ENCODE measurements around the gene DYNLL2. TPM values are rescaled to one million over a fixed set of nuclear protein-coding genes. Genes with fewer than 3 reads are reported as not detected.

Gene DYNLL2
- total RNA-seq, 4 donors from 2014 or later: 13.0 to 18.5 (median 14.4) TPM

DNA sequence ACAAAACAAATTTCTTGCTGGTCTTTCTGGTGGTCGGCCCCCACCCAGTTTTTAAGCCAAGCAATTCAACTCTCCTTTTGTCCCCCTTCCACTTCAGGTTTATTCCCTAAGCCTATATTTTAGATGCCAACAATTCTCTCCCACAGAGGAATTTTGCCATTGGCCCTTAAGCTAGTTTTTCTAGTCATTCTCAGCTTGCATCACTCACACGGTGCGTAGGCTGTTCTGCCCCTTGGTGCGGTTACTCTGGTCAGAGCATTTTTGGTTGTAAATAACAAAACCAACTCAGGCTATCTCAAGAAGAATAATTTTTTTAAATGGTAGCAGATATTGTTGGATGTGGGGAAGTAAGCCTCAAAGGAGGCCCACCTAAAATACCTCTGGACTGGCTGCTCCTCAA lies 33.7 kb upstream of the DYNLL2 start:
- Histone ChIP-seq H3K4me1 (peaks cover 0 to 7% (median 0%) of the 10 kb centered on the region in 3 donors), H3K27me3 (peaks cover 0 to under 1% (median 0%) of the 10 kb centered on the region in 4 donors), H3K9me3 (no peaks in the 10 kb centered on the region), H3K36me3 (no peaks in the 10 kb centered on the region), H3K4me3 (no peak overlapping the region), H3K27ac (no peak overlapping the region)
- TF ChIP-seq POLR2A (IDR thresholded peaks at IDR 0.05): no peak
- TF ChIP-seq, protein P1, sequence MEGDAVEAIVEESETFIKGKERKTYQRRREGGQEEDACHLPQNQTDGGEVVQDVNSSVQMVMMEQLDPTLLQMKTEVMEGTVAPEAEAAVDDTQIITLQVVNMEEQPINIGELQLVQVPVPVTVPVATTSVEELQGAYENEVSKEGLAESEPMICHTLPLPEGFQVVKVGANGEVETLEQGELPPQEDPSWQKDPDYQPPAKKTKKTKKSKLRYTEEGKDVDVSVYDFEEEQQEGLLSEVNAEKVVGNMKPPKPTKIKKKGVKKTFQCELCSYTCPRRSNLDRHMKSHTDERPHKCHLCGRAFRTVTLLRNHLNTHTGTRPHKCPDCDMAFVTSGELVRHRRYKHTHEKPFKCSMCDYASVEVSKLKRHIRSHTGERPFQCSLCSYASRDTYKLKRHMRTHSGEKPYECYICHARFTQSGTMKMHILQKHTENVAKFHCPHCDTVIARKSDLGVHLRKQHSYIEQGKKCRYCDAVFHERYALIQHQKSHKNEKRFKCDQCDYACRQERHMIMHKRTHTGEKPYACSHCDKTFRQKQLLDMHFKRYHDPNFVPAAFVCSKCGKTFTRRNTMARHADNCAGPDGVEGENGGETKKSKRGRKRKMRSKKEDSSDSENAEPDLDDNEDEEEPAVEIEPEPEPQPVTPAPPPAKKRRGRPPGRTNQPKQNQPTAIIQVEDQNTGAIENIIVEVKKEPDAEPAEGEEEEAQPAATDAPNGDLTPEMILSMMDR (IDR thresholded peaks at IDR 0.05): no peak
- WGBS, 2 donors: 76 to 79% methylated on average over 4 of the region's 4 CpGs
- no peak for DNase-seq
- intact Hi-C loops (cut with DNase I): no loop called here

DNA sequence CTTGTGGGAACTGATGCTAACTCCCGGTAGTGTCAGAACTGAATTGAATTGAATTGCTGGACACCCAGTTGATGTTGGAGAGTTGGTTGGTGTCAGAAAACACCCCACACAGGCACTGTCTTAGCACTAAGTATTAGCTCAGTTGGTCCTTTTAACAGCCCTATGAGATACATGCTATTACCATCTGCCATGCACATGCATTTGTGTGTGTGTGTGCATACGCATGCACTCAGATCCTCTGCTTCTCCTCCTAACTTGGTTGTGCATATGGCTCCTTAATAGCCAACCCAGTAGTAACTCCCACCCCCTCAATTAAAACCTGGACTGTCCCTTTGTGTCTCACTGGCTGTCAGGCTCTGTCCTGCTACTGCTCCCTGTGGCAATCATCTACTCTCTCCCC lies 32.3 kb upstream of the DYNLL2 start:
- no peak overlapping the region for H3K27ac ChIP-seq
- no peaks in the 10 kb centered on the region for H3K9me3 ChIP-seq
- H3K4me1 ChIP-seq: no peaks in the 10 kb centered on the region
- no peak for TF ChIP-seq POLR2A (IDR thresholded peaks at IDR 0.05)
- TF ChIP-seq, protein P1 (IDR thresholded peaks at IDR 0.05): no peak
- H3K4me3 ChIP-seq: no peak overlapping the region
- DNase-seq: no peak
- peaks cover 0 to 6% (median 0%) of the 10 kb centered on the region in 4 donors for H3K27me3 ChIP-seq
- intact Hi-C loops (cut with DNase I): no loop called here
- no peaks in the 10 kb centered on the region for H3K36me3 ChIP-seq
- 90 to 96% methylated on average over 2 of the region's 2 CpGs for WGBS, 2 donors

DNA sequence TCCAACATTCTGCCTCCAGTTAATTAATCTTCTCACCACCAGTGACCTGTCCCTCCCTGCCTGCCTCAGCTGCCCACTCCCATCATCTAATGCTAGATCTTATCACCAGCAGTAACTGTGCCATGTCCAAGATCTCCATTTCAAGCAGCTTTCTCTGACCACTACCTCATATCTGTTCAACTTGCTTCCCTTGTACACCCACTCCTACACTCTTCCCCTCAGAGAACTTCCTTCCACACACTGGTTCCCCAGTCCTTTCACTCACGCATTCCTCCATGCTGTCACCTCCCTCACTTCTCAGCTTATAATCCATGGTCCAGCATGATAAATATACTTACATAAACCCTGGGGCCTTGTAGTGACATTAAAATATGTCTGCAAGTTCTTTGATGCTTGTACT lies 31.8 kb upstream of the DYNLL2 start:
- Histone ChIP-seq H3K36me3 (no peaks in the 10 kb centered on the region), H3K27me3 (peaks cover 0 to 6% (median 0%) of the 10 kb centered on the region in 4 donors), H3K4me3 (no peak overlapping the region), H3K27ac (no peak overlapping the region), H3K9me3 (no peaks in the 10 kb centered on the region), H3K4me1 (no peaks in the 10 kb centered on the region)
- no peak for DNase-seq
- 83 to 91% methylated on average over 1 of the region's 1 CpG for WGBS, 2 donors
- intact Hi-C loops (cut with DNase I): no loop called here
- TF ChIP-seq POLR2A (IDR thresholded peaks at IDR 0.05): no peak
- TF ChIP-seq, protein P1 (IDR thresholded peaks at IDR 0.05): no peak

DNA sequence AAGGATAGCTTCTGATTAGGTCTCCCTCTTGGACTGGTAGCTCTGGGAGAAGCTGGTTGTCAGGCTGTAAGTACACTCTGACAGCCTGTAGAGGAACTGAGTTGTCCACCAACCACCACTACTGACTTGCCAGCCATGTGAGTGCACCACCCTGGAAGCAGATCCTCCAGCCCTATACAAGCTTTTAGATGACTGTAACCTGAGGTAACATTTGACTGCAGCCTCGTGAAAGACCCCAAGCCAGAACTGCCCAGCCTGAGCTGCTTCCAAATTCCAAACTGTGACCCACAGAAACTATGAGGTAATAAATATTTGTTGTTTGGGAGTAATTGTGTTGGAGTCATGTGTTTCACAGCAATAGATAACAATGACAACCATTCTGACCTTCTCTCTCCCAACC lies 30.8 kb upstream of the DYNLL2 start:
- no peaks in the 10 kb centered on the region for H3K36me3 ChIP-seq
- H3K4me3 ChIP-seq: no peak overlapping the region
- no peaks in the 10 kb centered on the region for H3K9me3 ChIP-seq
- no peak for TF ChIP-seq POLR2A (IDR thresholded peaks at IDR 0.05)
- TF ChIP-seq, protein P1 (IDR thresholded peaks at IDR 0.05): no peak
- peaks cover 0 to 6% (median 0%) of the 10 kb centered on the region in 4 donors for H3K27me3 ChIP-seq
- no peak overlapping the region for H3K27ac ChIP-seq
- intact Hi-C loops (cut with DNase I): no loop called here
- WGBS, 2 donors: 71 to 83% methylated on average over 1 of the region's 1 CpG
- no peaks in the 10 kb centered on the region for H3K4me1 ChIP-seq
- DNase-seq: no peak

DNA sequence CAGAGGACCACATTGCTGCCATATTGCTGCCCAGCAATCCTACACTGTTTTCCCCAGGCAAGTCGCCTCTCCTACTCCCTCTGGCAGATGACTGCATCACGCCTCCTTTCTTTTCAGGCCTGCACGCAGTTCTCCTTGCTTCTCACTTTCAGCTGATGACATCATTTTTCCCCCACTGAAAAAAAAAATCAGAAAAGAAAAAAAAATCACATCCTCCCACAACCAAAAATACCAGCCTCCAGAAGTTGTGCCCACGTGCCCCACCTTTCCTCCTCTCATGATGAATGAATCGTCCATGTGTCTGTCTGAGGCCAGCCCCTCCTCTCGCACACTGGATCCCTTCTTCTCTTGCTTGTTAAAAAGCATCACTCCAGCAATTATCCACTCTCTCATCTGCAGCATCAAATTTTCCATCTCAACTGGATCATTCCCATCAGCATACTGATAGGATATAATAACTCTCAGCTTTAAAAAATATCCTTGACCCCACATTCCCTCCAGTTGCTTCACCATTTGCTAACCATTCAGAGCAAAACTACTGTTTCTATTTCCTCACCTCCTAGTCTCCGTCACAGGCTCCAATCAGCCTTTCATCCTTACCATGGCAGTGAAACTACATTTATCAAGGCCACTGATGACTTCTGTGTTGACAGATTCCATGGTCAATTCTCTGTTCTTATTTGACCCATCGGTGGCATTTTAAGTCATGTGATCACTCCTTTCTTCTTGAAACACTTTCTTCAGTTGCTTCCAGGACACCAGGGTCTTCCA lies 30.1 kb upstream of the DYNLL2 start:
- H3K27me3 ChIP-seq: peaks cover 0 to 6% (median 0%) of the 10 kb centered on the region in 4 donors
- H3K4me1 ChIP-seq: no peaks in the 10 kb centered on the region
- no peak for TF ChIP-seq POLR2A (IDR thresholded peaks at IDR 0.05)
- TF ChIP-seq, protein P1 (IDR thresholded peaks at IDR 0.05): no peak
- no peak overlapping the region for H3K4me3 ChIP-seq
- intact Hi-C loops (cut with DNase I): no loop called here
- 66 to 70% methylated on average over 8 of the region's 8 CpGs for WGBS, 2 donors
- no peak overlapping the region for H3K27ac ChIP-seq
- H3K9me3 ChIP-seq: no peaks in the 10 kb centered on the region
- H3K36me3 ChIP-seq: no peaks in the 10 kb centered on the region
- DNase-seq: no peak

All from esophagus squamous epithelium (tissue), 5 donors.